Uterus (tissue), 4 donors: ENCODE measurements around the gene TSPAN9. TPM values are rescaled to one million over a fixed set of nuclear protein-coding genes. Genes with fewer than 3 reads are reported as not detected.

Source experiments
- DNase-seq, 2 donors: peaks; one replicate each; pipeline ENCODE4 v3.0.0-alpha.2; 2019 to 2020
- H3K27ac ChIP-seq, 2 donors: fragments of 200-600 bp; sonication (generic); 1 replicate in 1 of 2; 2 replicates in 1 of 2; pipeline ENCODE4 v1.5.1; 2016 to 2018
- H3K27me3 ChIP-seq, 2 donors: fragments of 200-600 bp; sonication (generic); one replicate each; pipeline ENCODE4 v1.5.1; 2018 to 2019; ENCODE audit warnings: control low read depth in 1 of 2
- H3K36me3 ChIP-seq, 2 donors: fragments of 200-600 bp; sonication (generic); one replicate each; pipeline ENCODE4 v1.5.1; 2019; ENCODE audit warnings: control low read depth in 1 of 2
- H3K4me1 ChIP-seq, 2 donors: fragments of 200-600 bp; sonication (generic); one replicate each; pipeline ENCODE4 v1.5.1; 2018 to 2019; ENCODE audit warnings: control low read depth in 1 of 2
- H3K4me3 ChIP-seq, 2 donors: fragments of 200-600 bp; sonication (generic); 1 replicate in 1 of 2; 2 replicates in 1 of 2; pipeline ENCODE4 v1.5.1; 2018 to 2019; ENCODE audit warnings: mild to moderate bottlenecking in 1 of 2
- H3K9me3 ChIP-seq, 2 donors: fragments of 200-600 bp; sonication (generic); one replicate each; pipeline ENCODE4 v1.5.1; 2019; ENCODE audit warnings: control low read depth in 1 of 2
- CTCF ChIP-seq, 4 experiments: fragments of 200-600 bp in 2 of 4; fragments of 450-650 bp in 2 of 4; sonication (generic) in 2 of 4; IDR thresholded peaks; one replicate each; pipeline ENCODE4 v1.5.1; 2016 to 2019; ENCODE audit warnings: antibody characterized with exemption in 4 of 4, mild to moderate bottlenecking in 2 of 4, moderate library complexity in 1 of 4
- POLR2A ChIP-seq, 2 donors: fragments of 450-650 bp; IDR thresholded peaks; one replicate each; pipeline ENCODE4 v1.6.1; 2016; ENCODE audit warnings: antibody characterized with exemption in 2 of 2, mild to moderate bottlenecking in 1 of 2, moderate library complexity in 1 of 2
- intact Hi-C: fragments of 100-400 bp; cut with DNase I; formaldehyde crosslinking; loops from one replicate; pipeline ENCODE4 v1.15.1; 2023; ENCODE audit warnings: low total_unique reads
- total RNA-seq, 4 donors: library from RNA; depleted of rRNA in 3 of 4; stranded (reverse); fragments of >200 nt in 3 of 4; gene quantifications; one replicate each; pipeline versions ENCODE4 v1.1.0 to v1.2.4, GENCODE V29; 2014 to 2023
- donor health status: DM: yes; HTN: yes; CAD: no.

Gene TSPAN9
- total RNA-seq, 4 donors from 2014 or later: 47.9 to 106 (median 65.1) TPM

DNA sequence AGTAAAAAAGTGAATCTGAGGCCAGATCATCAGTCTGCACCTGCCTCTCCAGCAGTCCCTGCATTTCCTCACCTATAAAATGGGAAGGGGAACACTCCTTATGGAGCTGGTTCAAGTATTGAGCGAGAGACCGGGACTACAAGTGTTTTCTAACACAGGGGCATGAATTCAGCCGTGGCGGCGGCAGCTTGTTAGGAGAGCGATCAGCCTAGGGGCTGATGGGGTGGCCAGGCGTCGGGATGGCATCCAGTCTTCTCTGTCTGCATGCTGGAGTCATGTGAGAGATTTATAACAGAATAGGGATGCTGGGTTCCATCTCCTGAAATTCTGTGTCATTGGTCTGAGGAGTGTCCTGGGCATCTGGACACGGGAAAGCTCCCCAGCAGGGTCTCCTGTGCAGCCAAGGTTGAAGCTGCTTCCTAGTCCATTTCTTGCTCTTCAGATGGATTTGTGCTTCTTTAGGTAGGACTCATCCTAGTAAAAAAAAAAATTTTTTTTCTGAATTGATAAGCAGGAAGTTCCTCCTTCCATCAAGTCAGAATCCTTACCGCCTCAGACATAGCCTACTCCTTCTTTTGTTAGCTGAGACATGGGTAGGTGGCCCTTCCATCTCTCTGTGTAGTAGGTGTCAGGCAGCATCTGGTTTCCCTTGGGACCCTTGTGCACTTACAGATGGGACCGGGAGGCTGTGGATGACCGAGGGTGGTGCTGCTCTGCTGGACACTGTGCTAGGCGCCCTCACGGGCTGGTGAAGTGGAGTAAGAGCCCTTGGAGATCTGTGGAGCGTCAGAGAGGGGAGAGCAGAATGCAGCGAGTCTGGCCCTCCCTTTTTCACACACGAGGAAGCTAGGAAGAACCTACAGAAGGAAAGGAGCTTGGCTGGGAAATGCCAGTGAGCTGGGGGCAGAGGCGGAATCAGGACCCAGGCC, 146.7 kb downstream of the TSPAN9 start:
- H3K4me1 ChIP-seq: peaks cover 6% of the 10 kb centered on the region in 2 donors

GRCh38 chr12:3224530-3224903, 147.3 kb downstream of the TSPAN9 start:
- intact Hi-C loops: no loop called here
- H3K9me3 ChIP-seq: no peaks in the 10 kb centered on the region
- H3K4me3 ChIP-seq: no peak overlapping the region
- no peaks in the 10 kb centered on the region for H3K27me3 ChIP-seq
- H3K36me3 ChIP-seq: no peaks in the 10 kb centered on the region
- no peaks in the 10 kb centered on the region for H3K4me1 ChIP-seq
- TF ChIP-seq POLR2A (IDR thresholded peaks at IDR 0.05) (no peak), CTCF (IDR thresholded peaks at IDR 0.05) (no peak)
- no peak for DNase-seq
- H3K27ac ChIP-seq: no peak overlapping the region

More for the DNA sequence above, 146.7 kb downstream of the TSPAN9 start:
- H3K27me3 ChIP-seq: no peaks in the 10 kb centered on the region
- intact Hi-C loops: no loop called here
- no peak overlapping the region for H3K4me3 ChIP-seq
- H3K36me3 ChIP-seq: no peaks in the 10 kb centered on the region
- no peak overlapping the region for H3K27ac ChIP-seq
- TF ChIP-seq CTCF (IDR thresholded peaks at IDR 0.05) (no peak), POLR2A (IDR thresholded peaks at IDR 0.05) (no peak)
- no peaks in the 10 kb centered on the region for H3K9me3 ChIP-seq
- DNase-seq: no peak

DNA sequence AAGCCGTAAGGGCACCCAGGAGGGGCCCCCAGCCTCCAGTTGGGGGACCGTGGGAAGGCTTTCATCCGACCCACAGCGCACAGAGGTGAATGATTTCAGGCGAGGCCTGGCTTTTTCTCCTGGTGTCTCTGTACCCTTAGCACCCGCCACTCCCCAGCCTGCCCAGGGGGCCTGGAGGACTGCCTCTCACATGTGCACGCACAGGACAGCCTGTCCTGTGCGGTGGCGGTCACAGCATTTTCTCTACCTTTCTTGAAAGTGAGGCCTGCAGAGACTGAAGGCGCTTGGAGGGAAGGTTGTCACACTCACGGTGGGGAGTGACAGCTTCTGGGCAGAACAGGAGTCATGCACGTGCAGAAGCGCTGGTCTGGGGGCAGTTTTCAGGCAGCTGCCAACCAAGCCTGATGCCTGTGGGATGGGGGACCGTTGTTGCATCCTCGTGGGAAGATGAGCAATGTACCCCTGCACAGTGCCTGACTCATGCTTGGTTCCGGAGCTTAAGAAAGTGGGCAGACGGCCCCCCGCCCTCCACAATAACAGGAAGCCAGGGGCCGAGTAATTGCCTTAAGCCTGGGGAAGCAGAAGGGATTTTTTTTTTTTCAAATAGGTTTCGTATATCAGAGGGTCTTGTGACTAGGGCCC, 148.1 kb downstream of the TSPAN9 start:
- H3K36me3 ChIP-seq: no peaks in the 10 kb centered on the region
- no peak overlapping the region for H3K27ac ChIP-seq
- intact Hi-C loops: no loop called here
- DNase-seq: no peak
- no peaks in the 10 kb centered on the region for H3K27me3 ChIP-seq
- TF ChIP-seq POLR2A (IDR thresholded peaks at IDR 0.05): no peak
- TF ChIP-seq CTCF (IDR thresholded peaks at IDR 0.05): no peak
- no peak overlapping the region for H3K4me3 ChIP-seq
- H3K4me1 ChIP-seq: no peaks in the 10 kb centered on the region
- H3K9me3 ChIP-seq: no peaks in the 10 kb centered on the region

GRCh38 chr12:3225796-3226180, 148.6 kb downstream of the TSPAN9 start:
- H3K9me3 ChIP-seq: no peaks in the 10 kb centered on the region
- TF ChIP-seq POLR2A (IDR thresholded peaks at IDR 0.05) (no peak), CTCF (IDR thresholded peaks at IDR 0.05) (no peak)
- no peaks in the 10 kb centered on the region for H3K36me3 ChIP-seq
- H3K27me3 ChIP-seq: no peaks in the 10 kb centered on the region
- intact Hi-C loops: no loop called here
- no peak overlapping the region for H3K4me3 ChIP-seq
- H3K27ac ChIP-seq: no peak overlapping the region
- no peak for DNase-seq
- H3K4me1 ChIP-seq: no peaks in the 10 kb centered on the region

DNA sequence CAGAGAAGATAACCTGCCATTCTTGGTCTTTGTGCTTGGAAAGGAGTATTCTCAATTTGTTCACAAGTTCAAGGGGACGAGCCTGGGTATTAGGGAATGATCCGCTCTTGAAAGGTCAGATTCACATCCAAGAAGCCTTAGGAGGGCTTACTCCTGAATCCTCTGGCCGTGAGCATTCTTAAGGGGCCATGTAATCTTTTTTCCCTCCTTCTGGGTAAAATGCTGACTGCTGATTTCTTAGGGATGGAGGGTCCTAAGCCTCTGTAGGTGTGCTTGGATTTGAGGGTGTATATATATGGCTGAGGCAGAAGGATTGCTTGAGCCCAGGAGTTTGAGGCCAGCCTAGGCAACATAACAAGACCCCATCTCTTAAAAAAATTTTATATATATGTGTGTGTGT, 149.1 kb downstream of the TSPAN9 start:
- no peaks in the 10 kb centered on the region for H3K9me3 ChIP-seq
- no peak for DNase-seq
- H3K4me3 ChIP-seq: no peak overlapping the region
- TF ChIP-seq CTCF (IDR thresholded peaks at IDR 0.05) (no peak), POLR2A (IDR thresholded peaks at IDR 0.05) (no peak)
- no peaks in the 10 kb centered on the region for H3K4me1 ChIP-seq
- no peak overlapping the region for H3K27ac ChIP-seq
- no peaks in the 10 kb centered on the region for H3K36me3 ChIP-seq
- no peaks in the 10 kb centered on the region for H3K27me3 ChIP-seq
- intact Hi-C loops: no loop called here
